NT2/D1 (cell line): ENCODE data around the gene NTRK3.

Experiments
- DNase-seq: peaks from one replicate; pipeline ENCODE4 v3.0.0-alpha.2; 2011; ENCODE audit warnings: low read depth, low spot score
- H3K27me3 ChIP-seq: 2 replicates; pipeline ENCODE4 v1.6.0; 2011; ENCODE audit warnings: mild to moderate bottlenecking; ENCODE audit not compliant: insufficient read length, insufficient read depth
- H3K36me3 ChIP-seq: 2 replicates; pipeline ENCODE4 v1.6.1; 2011; ENCODE audit warnings: mild to moderate bottlenecking, low read length, mixed read lengths; ENCODE audit not compliant: insufficient read depth, insufficient read length
- H3K4me1 ChIP-seq: 2 replicates; pipeline ENCODE4 v1.5.1; 2011; ENCODE audit not compliant: insufficient read depth, insufficient read length
- H3K4me3 ChIP-seq: 2 replicates; pipeline ENCODE4 v1.5.1; 2011; ENCODE audit warnings: low read depth; ENCODE audit not compliant: insufficient read length
- H3K9ac ChIP-seq: 2 replicates; pipeline ENCODE4 v1.6.0; 2011; ENCODE audit warnings: low read depth; ENCODE audit not compliant: insufficient read length
- H3K9me3 ChIP-seq: 2 replicates; pipeline ENCODE4 v1.5.1; 2011; ENCODE audit warnings: mild to moderate bottlenecking, low read length; ENCODE audit not compliant: insufficient read depth
- SUZ12 ChIP-seq: IDR thresholded peaks from 2 replicates; pipeline ENCODE4 v1.6.1; 2011; ENCODE audit not compliant: insufficient read length, insufficient read depth; ENCODE audit errors: extremely low read depth
- YY1 ChIP-seq: IDR thresholded peaks from 2 replicates; pipeline ENCODE4 v1.6.1; 2011; ENCODE audit not compliant: insufficient read length, insufficient read depth
- ZNF274 ChIP-seq: IDR thresholded peaks from 2 replicates; pipeline ENCODE4 v1.6.1; 2011; ENCODE audit warnings: mild to moderate bottlenecking, low read depth, low read length

Gene NTRK3

DNA sequence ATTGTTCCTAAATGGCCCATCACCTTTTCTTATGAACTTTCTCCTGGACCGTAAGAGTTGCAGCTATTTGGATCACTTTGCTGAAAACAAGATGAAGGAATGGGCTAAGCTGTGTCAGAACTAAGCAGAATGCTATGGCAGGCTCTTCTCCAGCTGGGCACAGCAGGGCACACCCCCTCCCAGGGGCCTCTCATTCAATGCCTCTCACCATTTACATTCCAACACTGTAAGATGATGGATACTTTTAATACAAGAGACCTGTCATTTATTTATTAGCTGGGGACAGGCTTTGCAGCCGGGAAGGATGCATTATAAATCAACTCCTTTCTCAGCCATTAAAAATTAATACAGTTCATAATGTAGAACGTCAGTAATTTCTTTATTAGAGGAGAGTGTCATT lies 240.1 kb downstream of the NTRK3 start:
- no peaks in the 10 kb centered on the region for H3K27me3 ChIP-seq
- no peak overlapping the region for H3K9ac ChIP-seq
- H3K4me1 ChIP-seq: no peaks in the 10 kb centered on the region
- DNase-seq: no peak
- TF ChIP-seq SUZ12 (no peak), ZNF274 (no peak), YY1 (no peak)
- H3K4me3 ChIP-seq: no peak overlapping the region
- H3K9me3 ChIP-seq: no peaks in the 10 kb centered on the region
- no peaks in the 10 kb centered on the region for H3K36me3 ChIP-seq

DNA sequence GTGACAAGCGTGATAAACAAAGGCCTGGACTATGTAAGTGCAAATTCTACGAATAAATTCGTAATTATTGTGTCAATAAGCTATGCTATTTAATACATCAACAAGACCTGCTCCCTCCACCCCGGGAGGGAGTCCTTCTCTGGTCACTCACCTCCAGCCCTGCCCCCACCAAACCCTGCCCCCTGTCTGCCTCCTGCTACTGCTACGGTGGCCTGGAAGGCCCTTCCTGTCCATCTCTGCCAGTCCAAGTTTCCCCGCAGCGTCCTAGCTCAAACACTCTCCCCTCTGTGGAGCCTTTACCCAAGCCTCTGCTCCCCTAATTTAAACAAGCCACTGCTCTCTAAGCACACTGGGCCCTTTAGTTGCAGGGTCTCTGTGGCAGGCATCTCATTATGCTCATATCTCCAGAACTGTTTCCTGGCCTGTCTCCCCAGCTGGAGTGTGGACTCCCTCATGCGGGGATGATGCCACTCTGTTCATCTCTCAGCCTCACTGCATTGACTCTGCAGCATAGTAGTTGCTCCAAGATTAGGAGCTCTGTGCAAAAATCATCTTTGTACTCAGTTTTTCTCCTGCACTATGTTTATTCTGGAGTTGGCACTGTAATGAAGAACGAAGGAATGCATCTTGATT lies 241.2 kb downstream of the NTRK3 start:
- no peaks in the 10 kb centered on the region for H3K27me3 ChIP-seq
- no peaks in the 10 kb centered on the region for H3K36me3 ChIP-seq
- no peak overlapping the region for H3K9ac ChIP-seq
- TF ChIP-seq YY1 (no peak), SUZ12 (no peak), ZNF274 (no peak)
- no peak overlapping the region for H3K4me3 ChIP-seq
- H3K4me1 ChIP-seq: no peaks in the 10 kb centered on the region
- no peaks in the 10 kb centered on the region for H3K9me3 ChIP-seq
- no peak for DNase-seq

- Histone ChIP-seq H3K36me3 (no peaks in the 10 kb centered on the region), H3K27me3 (no peaks in the 10 kb centered on the region), H3K9ac (no peak overlapping the region), H3K4me1 (no peaks in the 10 kb centered on the region), H3K4me3 (no peak overlapping the region), H3K9me3 (no peaks in the 10 kb centered on the region)
- TF ChIP-seq SUZ12: no peak
- TF ChIP-seq YY1: no peak
- TF ChIP-seq ZNF274: no peak
- DNase-seq: no peak
These were observed 241.9 kb downstream of the NTRK3 start for GRCh38 chr15:88014454-88015160.

DNA sequence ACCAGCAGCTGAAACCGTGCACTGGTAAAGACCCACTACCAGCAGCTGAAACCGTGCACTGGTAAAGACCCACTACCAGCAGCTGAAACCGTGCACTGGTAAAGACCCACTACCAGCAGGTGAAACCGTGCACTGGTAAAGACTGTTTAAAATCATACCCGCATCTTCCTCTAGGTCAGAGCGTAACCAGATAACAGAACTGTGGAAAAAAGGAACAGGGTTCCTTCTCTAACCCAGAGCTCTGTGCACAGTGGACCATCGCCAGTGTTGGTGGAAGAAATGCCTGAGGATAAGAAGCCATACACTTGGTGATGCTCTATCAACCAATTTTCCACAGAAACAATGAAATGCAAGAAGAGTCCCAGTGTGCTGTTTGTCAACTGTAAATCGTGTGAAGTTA lies 243.4 kb downstream of the NTRK3 start:
- Histone ChIP-seq H3K36me3 (no peaks in the 10 kb centered on the region), H3K9me3 (no peaks in the 10 kb centered on the region), H3K27me3 (no peaks in the 10 kb centered on the region), H3K4me1 (no peaks in the 10 kb centered on the region), H3K9ac (no peak overlapping the region), H3K4me3 (no peak overlapping the region)
- no peak for TF ChIP-seq SUZ12
- no peak for TF ChIP-seq ZNF274
- TF ChIP-seq YY1: no peak
- DNase-seq: no peak

GRCh38 chr15:88012688-88013087 lies 243.9 kb downstream of the NTRK3 start:
- Histone ChIP-seq H3K27me3 (no peaks in the 10 kb centered on the region), H3K36me3 (no peaks in the 10 kb centered on the region), H3K9me3 (no peaks in the 10 kb centered on the region), H3K4me1 (no peaks in the 10 kb centered on the region), H3K4me3 (no peak overlapping the region), H3K9ac (no peak overlapping the region)
- TF ChIP-seq SUZ12: no peak
- no peak for TF ChIP-seq ZNF274
- TF ChIP-seq YY1: no peak
- DNase-seq: no peak

- Histone ChIP-seq H3K9me3 (no peaks in the 10 kb centered on the region), H3K4me1 (no peaks in the 10 kb centered on the region), H3K4me3 (no peak overlapping the region), H3K27me3 (no peaks in the 10 kb centered on the region), H3K36me3 (no peaks in the 10 kb centered on the region), H3K9ac (no peak overlapping the region)
- TF ChIP-seq ZNF274 (no peak), SUZ12 (no peak), YY1 (no peak)
- no peak for DNase-seq
These were observed 244.3 kb downstream of the NTRK3 start for GRCh38 chr15:88012233-88012632.

DNA sequence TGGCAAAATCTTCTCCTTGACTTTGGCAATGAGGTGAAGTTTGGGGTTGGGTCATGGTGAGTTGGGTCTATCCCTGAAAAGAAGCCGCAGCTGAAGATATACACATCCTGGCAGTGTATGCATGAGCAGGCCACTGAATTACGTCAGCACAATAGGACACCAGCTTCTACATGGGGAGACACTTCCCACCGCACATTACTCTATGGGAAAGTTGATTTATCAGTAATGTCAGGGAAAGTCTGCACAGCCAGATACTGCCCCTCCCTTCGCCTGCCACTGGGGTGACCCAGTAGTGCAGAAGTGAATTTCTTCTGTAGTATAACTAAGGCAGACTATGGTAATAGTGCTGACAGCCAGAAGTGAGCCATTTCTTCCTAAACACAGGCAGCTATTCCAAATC lies 245.0 kb downstream of the NTRK3 start:
- H3K4me1 ChIP-seq: no peaks in the 10 kb centered on the region

More for the DNA sequence above, 245.0 kb downstream of the NTRK3 start:
- no peaks in the 10 kb centered on the region for H3K36me3 ChIP-seq
- no peak for DNase-seq
- no peak overlapping the region for H3K4me3 ChIP-seq
- no peaks in the 10 kb centered on the region for H3K27me3 ChIP-seq
- no peak for TF ChIP-seq SUZ12
- no peak for TF ChIP-seq YY1
- TF ChIP-seq ZNF274: no peak
- H3K9me3 ChIP-seq: no peaks in the 10 kb centered on the region
- H3K9ac ChIP-seq: no peak overlapping the region
